HG03439 (cell line): Measurements from ENCODE around the gene RCSD1.

Experiments used
- ATAC-seq: cut with Tn5 transposase; IDR thresholded peaks from one replicate; pipeline ENCODE4 v1.9.1; 2021; ENCODE audit warnings: mild to moderate bottlenecking, moderate library complexity; ENCODE audit not compliant: unreplicated experiment

RCSD1 gene

DNA sequence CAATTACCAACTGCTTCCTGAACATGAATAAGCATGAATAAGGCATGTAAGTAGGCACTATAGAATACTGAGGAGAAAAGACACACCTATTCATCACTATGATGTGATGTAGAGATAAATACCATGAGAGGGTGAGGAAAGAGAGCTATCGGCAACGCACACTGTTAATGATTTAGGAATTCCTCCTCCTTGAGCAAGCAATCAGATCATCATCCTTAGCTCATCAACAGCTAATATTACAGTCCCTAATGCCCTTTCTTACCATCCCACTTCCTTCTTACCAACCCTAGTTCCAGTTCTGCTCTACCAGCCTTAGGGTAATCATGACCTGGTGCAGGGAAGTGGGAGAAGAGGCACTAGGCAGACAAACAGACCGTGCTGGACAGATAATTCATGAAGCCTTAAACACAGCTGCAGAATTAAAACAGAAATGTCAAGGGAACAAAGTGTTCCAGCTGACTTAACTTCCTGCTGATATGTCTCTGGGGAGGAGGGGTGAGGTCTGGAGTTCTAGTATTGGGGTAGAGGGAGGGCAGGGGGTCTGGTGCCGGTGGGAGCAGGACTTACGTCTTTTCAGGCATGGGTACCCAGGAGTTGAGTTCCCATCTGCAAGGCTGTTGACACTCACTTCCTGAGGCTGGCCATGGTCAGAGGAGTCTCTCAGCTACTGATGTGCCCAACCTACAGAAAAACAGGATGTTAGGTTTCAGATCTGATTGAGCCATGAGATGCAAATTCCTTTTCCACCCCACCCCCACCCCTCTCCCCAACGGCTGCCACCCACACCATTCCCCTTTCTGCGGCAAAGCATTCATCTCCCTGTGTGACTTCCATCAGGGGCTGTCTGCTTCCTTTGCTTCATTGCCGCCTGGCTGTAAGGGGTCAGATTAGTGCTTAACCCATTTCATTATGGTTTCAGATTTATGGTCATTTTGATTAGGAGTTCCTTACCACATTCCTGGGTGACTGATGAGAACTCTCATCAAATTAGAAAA lies 12.6 kb upstream of the RCSD1 start:
- ATAC-seq: no peak

DNA sequence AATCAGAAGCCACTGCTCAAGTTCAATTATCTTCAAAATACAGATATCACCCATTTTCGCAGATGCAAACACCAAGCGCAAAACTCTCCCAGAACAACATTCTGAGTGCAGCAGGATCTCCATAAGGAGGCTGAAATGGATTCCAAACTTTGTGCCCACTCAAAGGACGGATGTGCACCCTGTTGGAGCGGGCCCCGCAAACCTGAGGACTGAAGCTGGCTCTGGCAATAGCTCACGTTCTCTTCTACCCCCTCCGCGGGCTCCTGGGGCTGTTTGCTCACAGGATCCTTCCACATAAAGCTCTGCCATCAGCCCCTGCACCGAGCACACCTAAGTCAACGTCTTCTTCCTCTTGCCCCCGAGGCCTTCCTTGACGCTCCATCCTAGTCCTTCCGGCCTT lies 11.7 kb upstream of the RCSD1 start:
- ATAC-seq: no peak

DNA sequence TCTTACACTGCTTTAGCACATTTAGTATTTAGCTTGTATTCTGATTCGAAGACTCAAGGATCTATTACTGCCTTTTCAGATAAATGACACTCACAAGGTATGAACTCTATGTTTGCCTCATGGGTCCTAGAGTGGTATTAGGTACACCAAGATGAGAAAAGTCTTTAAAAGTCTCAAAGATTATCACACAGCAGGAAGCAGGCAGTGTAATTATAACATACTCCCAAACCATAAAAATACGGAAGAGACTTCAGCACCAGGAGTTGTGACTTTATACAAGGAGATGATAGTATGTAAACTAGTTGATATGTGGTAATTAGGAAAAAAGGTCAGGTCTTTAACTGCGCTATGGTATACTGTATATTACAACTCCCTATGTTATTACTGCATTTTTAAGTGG lies 11.2 kb upstream of the RCSD1 start:
- ATAC-seq: no peak

DNA sequence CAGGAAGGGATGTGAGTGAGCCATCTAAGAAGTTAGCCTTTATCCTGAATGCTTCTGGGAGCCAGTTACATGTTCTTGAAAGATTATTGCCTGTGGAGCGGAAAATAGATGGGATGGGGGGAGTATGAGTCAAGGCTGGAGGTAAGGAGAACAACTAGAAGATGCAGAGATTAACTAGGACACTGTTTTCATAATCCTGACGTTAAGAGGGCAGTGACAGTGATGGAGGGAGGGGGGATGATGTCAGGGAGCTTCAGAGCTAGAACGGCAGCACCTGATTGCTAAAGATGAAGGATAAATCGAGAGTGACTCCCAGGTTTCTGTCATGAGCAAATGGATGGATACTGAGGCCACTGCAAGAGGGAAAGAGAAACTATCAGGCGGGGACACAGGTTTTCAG lies 10.0 kb upstream of the RCSD1 start:
- no peak for ATAC-seq

DNA sequence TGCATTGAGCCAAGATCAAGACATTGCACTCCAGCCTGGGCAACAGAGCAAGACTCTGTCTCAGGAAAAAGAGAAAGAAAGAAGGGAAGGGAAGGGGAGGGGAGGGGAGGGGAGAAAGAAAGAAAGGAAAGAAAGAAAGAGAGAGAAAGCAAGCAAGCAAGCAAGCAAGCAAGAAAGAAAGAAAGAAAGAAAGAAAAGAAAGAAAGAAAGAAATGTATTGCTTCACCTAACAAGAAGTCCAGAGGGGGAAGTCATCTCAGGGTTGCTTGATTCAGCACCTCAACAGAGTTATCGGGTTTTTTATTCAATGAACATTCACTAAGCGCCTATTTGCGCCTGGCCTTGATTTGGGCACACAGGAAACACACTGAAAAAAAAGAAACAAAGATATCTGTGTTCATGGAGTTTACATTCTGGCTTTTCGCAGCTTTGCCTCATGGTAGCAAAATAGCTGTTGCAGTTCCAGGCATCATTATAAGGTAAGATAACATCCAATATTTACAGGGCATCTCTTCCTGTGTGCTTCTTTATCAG lies 8.2 kb upstream of the RCSD1 start:
- ATAC-seq: no peak

DNA sequence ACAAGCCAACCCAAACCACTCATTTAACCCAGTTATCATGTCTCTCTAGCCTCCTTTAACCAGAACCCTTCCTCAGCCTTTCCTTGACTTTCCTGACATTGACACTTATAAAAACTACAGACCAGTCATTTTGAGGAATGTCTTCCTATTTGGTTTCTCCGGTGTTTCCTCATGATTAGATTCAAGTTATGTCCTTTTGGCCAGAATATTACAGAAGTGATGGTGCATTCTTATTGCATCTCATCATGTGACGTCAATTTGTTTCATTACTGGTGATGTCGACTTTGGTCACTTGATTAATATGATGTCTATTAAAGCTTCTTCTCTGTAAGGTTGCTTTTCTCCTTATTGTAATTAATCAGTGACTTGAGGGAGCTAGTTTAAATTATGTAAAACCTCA lies 6.1 kb upstream of the RCSD1 start:
- ATAC-seq: no peak

DNA sequence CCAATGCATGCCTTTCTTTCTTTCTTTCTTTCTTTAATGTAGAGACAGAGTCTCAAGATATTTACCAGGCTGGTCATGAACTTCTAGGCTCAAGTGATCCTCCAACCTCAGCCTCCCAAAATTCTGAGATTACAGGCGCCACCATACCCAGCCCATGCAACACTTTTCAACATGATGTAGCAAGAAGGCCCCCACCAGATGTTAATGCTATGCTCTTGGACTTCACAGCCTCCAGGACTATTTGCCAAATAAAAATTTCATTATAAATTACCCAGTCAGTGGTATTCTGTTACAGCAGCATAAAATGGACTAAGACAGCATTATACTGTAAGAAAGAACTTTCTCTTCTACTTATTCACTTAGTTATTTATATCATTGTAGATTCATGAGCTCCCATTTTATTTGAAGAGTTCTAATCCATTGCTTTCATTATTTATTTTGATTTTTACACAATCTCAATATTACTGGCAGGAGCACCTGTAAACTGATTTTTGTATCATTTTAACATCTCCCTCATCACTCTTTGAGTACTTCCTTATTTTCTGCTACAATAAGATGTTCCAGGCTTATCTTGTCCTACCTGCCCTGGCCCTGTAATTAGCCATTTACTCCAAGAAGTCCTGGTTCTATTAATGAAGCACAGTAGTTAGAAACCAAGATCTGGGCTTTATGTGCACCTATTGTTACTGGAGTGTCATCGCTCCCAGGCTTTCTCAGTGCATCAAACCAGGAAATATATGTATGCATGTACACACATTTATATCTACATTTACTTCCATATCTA lies 4.8 kb upstream of the RCSD1 start:
- no peak for ATAC-seq

DNA sequence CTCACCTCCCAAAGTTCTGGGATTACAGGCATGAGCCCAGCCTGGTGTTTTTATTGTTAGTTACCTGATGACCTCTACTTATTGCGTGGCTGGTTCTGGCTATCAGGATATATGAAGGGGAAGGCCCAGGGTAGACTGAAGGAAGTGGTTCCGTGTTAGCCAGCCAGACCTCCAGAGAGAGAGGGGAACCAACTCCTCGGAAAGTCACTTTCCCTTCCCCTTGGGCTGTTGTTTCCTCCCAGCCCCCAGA lies 2.5 kb upstream of the RCSD1 start:
- no peak for ATAC-seq

DNA sequence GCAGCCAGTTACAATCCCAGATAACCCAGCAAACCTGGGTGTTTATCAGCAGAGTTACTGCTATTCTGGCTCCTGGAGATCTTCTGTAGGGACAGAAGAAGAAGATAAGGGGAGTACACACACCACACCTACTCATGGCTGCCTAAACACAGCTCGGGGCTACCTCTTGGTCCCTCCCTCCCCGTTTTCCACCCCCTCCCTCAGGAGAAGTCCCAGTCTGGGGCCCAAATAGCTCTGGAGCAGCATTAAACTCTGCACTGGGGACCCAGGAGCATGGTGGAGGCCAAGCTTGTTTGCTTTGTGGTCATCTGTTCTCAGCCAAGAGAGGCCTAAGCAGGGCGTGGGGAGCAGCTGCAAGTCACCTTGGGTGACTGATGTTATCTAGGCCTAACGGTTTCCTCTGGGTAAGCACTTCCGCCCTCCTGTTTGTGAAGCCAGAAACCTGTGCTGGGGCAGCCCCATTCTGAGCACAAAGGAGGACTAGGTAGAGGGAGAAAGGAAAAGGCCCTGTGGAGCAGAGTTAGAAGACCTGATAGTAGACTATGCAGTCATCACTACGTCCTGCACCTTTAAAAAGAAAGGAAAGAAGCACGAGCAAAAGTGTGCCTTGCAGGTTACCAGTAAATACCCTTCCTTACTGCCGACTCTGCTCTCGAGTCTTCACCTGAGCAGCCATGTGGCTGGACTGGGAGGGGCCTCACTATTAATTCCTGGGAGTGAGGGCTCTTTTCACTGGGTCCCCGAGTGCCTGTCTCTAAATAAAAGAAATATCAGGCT lies 2.0 kb upstream of the RCSD1 start:
- ATAC-seq: peak; percentile 56

DNA sequence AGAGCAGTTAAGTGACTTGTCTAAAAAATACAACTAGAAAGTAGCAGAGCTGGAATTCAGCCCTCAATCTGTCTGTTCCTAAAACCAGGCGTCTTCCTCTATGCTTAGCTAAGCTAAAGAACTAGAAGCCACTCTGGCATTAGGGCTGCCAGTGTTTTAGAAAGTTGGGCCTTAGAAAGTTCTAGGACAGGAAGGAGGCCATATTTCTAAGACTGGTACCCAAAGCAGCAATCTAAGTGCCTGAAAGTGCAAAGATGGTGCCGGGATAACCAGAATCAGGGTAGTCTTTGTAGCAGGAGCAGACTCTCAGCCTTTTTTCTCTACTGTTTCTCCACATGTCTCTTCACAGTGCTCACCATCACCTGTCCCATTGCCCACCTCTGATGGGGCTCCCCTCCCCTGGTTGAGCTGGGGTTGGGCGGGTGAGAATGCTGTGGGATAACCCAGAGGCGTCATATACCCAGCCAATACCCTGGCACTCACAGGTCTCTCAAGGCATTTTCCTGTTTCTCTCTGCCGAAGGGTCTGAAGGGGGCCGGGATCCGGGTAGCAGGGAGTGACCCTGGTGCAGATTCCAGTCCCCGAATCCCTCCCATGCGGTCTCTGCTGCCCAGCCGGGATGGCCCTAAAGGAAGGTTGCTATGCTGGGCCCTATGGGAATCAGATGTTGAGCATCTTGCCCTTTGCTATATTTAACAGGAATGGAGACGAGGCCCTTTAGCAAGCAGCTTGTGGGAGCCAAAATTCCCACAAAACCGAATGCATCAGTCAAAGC lies 1.1 kb upstream of the RCSD1 start:
- no peak for ATAC-seq

DNA sequence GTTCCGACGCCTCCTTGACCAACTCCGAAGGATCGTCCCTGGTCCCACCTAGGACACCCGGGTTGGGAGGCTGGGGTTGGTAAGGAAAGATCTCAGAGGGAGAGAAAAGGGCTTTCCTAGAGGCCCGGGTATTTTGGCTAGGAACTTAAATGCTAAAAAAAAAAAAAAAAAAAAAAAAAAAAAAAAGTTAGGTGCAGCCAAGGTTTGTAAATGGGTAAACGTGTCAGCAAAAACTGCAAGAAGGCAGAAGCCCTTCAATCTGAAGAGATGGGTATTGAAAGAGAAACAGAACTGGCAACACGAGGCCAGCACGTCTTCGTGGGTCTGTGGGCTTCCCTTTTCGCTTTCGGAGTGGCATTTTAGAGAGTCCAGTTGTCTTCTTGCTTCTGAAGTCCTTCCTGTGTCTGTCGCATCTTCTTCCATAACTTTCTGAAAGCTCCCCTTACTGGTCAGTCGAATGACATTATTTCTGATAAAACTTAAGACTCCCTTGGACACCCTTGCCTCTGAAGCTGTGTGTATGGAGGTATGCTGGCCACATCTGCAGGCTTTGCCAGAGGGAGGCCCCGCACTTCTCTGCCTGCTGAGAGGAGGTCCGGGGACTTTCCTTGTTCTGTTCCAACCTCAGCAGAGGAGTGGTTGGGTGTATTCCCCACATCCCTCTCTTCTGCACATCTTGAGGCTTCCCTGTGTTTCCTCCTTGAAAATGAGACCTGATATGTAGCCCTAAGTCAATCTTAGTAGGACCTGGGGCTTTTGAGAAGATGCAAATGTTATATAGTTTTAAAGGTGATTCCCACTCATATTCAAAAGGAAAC lies 745 bp downstream of the RCSD1 start:
- ATAC-seq: no peak

DNA sequence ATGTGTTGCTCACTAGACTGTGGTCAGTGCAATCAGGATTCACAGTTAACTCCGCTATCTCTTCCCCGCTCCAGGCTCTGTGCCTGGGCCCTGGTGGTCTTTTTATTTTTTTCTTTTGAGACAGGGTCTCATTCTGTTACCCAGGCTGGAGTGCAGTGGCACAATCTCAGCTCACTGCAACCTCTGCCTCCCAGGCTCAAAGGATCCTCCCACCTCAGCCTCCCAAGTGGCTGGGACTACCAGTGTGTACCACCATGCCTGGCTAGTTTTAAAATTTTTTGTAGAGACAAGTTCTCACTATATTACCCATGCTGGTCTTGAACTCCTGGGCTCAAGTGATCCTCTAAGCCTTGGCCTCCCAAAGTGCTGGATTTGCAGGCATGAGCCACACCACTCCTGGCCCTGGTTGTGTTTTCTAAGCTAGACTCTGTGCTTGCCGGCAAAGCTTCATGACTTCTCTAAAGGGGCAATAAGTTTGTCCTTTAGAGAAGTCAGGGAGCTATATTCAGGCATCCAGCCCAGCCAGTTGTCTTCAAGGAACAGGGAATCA lies 1.4 kb downstream of the RCSD1 start:
- ATAC-seq: no peak

DNA sequence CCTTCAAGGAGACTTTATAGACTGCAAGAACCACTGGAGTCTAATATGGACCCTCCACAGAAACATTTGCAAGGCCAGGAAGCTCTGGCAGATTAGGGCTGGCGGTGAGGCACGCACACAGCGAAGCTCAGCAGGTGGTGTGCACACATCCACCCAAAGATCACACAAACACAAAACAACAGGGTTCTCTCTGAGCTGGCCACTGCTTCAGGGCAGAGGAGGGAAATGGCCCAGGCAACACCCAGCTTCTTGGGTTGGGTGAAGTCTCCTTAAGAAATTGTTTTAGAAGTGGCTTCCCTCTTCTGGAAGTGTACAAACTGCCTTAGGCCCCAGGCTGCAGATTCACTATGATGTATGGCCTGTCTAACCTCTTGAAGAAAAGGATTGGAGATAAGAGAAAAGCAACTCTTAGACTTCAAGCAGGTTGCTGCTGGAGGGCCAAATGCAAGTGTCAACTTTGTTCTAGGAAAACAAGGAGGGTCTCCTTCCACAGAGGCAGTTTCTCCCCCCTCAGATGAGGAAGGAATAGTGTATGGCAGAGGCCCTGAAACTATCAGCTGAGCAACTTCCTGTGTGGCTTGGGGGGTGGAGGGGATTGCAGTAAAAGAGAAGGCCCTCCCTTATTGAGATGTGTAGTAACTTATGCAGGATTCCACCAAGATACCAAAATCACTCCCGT lies 2.0 kb downstream of the RCSD1 start:
- ATAC-seq: no peak

DNA sequence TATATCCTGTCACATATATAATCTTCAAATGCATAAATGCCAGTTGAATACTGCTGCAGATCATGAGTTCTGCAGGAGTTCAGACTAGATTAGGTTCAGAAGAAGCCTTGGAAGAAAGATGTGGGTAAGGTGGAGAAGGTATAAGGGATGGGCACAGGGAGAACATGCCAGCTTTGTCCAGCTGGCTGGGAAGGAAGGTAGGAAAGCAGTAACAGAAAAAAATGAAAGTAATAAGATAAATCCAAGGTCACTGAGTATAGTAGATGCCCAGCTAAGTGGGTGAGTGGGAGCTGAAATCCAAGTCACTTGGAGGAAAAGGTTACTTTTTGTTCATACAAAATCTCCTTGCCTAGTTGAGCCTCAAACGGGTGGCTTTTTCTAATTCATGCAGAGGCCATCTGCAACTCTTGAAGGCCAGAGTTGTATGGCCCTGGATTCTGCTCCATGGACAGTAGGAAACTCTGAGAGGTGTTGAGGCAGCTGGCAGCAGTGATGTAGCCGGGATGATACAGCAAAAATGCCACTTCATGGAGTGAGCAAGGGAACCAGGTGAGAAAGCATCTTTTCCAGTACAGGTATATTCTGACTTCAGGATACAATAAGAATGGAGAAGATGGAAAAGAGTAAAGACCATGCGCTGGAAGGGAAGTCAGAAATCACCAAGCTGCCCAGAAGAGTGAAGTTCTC lies 3.4 kb downstream of the RCSD1 start:
- ATAC-seq: no peak

DNA sequence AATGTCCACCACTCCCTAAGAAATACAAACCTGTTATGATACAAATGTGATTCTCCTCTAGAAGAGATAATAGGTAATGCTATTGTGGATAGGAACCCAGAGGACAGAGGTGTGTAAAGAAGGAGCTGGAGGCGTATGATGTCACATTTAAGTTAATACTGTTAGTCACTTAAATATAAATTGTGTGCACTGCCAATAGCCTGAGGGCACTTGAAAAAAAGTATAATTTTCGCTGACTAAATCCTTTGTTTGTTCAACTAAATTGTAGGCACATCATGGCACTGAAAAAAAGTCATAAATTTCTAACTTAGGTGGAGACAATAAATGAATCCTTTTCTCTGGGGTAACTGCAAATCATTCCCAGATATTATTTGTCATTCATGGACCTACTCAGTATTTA lies 4.4 kb downstream of the RCSD1 start:
- no peak for ATAC-seq

DNA sequence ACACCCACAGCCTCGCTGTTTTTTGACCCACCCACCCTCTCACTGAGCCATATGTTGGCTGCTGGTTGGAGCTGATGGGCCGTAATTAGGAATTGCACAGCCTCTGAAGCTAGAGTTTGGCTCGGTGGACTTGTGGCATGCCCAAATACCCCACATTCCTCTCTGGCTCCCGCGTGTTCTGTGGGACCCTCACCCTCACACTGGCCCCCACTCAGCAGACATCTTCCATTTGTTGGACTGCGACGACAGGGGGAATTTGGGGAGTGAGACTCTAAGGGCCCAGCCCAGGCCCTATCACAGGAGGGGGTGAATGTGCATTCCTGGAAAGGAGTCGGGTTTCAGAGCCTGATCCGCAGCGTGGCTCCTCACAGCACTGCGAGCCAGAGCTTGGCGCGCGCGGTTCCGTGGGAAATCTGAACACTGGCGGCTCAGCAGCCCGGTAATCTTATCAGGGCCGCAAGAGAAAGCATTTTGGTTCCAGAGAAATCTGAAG lies 5.2 kb downstream of the RCSD1 start:
- no peak for ATAC-seq

DNA sequence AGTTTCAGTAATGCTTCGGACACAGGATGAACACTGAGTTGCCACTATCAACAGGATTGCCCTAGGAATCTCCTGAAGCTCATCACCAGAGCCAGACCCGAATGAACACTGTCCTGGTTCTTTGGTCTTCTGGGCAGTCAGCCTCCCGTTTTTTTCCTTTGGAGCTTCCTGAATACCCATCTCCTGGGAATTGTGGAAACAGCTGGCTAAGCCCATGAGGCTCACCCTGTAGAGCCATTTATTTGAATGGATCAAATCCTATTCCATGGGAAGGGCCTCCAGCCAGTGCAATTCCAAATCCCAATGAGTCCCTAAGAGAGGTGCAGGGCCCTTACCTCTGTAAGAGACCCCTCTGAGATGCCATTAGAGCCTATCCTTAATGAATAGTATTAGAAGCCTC lies 5.9 kb downstream of the RCSD1 start:
- ATAC-seq: no peak

DNA sequence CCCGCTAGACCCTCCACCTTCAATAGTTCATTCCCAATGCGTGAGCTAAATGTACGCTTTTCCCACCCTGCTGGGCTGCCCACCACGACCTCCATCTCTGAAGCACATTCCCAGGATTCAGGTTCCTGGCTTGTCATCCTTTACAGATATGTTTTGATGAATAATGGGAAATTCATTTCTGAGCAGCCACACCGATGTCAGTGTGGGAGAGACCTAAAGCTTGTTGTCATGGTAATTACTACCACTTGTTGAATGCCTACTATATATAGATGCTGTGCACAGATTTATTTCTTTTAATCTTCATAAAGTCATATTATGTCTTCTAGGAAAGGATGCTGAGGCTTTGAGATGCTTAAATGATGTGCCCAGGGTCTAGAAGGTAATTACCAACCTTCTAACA lies 8.0 kb downstream of the RCSD1 start:
- no peak for ATAC-seq
